H1 (cell line): ENCODE data around the gene ODAPH.

ENCODE experiments used
- CEBPB ChIP-seq: IDR thresholded peaks from 2 replicates; pipeline ENCODE4 v1.6.1; 2012; ENCODE audit warnings: low read depth, low read length
- POLR2A ChIP-seq, 2 experiments: IDR thresholded peaks; 1 replicate in 1 of 2; 2 replicates in 1 of 2; pipeline ENCODE4 v1.6.1; 2011; ENCODE audit warnings: low read depth in 2 of 2, low read length in 2 of 2, mild to moderate bottlenecking in 2 of 2; ENCODE audit errors: control extremely low read depth in 1 of 2
- POLR2AphosphoS5 ChIP-seq: IDR thresholded peaks from 2 replicates; pipeline ENCODE4 v1.6.1; 2011; ENCODE audit warnings: low read depth, low read length
- SP1 ChIP-seq: IDR thresholded peaks from 2 replicates; pipeline ENCODE4 v1.6.1; 2011; ENCODE audit warnings: low read depth, low read length
- YY1 ChIP-seq: IDR thresholded peaks from 2 replicates; pipeline ENCODE4 v1.6.1; 2011; ENCODE audit warnings: low read depth, mild to moderate bottlenecking, low read length
- ZNF274 ChIP-seq: IDR thresholded peaks from 2 replicates; pipeline ENCODE4 v1.7.0; 2012; ENCODE audit warnings: low read length, borderline replicate concordance; ENCODE audit errors: extremely low read depth
- TF ChIP-seq, protein P1 (sequence below), 3 experiments: IDR thresholded peaks; 1 replicate in 2 of 3; 2 replicates in 1 of 3; pipeline versions ENCODE4 v1.5.1 to v1.6.1; 2011; ENCODE audit warnings: low read length in 3 of 3, mild to moderate bottlenecking in 3 of 3, inconsistent platforms in 2 of 3, low read depth in 1 of 3, moderate library complexity in 1 of 3; ENCODE audit not compliant: insufficient read depth in 1 of 3; ENCODE audit errors: control extremely low read depth in 1 of 3

DNA sequence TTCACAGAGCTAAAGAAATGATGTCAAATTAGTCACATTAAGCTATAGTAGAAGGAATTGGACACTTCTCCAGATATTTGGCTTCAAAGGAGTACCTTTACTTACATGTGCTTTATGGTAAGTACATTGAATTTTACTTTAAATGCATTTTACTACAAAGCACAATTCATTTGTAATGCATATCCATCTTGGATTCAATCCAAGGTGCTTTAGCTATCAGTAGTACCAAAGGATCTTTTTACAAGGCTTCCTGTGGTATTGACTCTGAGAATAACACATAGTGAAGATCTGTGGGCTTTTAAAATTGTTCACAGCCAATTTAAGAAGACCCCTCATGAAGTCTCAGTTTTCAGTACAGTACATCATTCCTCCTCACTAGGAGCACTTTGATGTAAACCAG, 28.4 kb upstream of the ODAPH start:
- TF ChIP-seq CEBPB (no peak), SP1 (no peak), POLR2AphosphoS5 (no peak), POLR2A (IDR thresholded peaks at IDR 0.05; ENCODE audit: control extremely low read depth in 1 of 2, low read depth in 2 of 2, low read length in 2 of 2) (no peak), YY1 (no peak), ZNF274 (no peak)
- TF ChIP-seq, protein P1, sequence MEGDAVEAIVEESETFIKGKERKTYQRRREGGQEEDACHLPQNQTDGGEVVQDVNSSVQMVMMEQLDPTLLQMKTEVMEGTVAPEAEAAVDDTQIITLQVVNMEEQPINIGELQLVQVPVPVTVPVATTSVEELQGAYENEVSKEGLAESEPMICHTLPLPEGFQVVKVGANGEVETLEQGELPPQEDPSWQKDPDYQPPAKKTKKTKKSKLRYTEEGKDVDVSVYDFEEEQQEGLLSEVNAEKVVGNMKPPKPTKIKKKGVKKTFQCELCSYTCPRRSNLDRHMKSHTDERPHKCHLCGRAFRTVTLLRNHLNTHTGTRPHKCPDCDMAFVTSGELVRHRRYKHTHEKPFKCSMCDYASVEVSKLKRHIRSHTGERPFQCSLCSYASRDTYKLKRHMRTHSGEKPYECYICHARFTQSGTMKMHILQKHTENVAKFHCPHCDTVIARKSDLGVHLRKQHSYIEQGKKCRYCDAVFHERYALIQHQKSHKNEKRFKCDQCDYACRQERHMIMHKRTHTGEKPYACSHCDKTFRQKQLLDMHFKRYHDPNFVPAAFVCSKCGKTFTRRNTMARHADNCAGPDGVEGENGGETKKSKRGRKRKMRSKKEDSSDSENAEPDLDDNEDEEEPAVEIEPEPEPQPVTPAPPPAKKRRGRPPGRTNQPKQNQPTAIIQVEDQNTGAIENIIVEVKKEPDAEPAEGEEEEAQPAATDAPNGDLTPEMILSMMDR (IDR thresholded peaks at IDR 0.05; ENCODE audit: control extremely low read depth in 1 of 3, insufficient read depth in 1 of 3, low read depth in 1 of 3, low read length in 3 of 3), result no peak
